ENCODE measurements around the gene DHRSX. TPM values are rescaled to one million over a fixed set of nuclear protein-coding genes. Genes with fewer than 3 reads are reported as not detected.
"Not testable (repeated sequence)": the region's sequence is repeated elsewhere in the genome, so short reads cannot be mapped to it uniquely, and the experiment has no call there.

DHRSX gene
- total RNA-seq, 2 experiments from 2014 or later, result 15.5 to 16.1 TPM

DNA sequence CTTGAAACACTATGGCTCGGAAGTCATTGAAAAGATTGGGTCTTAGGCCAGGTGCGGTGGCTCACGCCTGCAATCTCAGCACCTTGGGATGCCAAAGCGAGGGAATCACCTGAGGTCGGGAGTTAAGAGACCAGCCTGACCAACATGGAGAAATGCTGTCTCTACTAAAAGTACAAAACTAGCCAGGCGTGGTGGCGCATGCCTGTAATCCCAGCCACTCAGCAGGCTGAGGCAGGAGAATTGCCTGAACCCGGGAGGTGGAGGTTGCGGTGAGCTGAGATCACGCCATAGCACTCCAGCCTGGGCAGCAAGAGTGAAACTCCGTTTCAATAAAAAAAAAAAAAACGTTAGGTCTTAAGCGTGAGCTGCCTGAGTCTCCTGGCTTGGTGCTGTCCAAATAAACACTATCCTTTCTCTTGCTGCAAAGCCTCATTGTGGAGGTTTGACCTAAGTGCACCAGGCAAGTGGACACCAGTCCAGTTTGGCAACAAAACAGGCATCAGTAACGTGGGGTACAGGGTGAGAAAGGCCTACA lies 185.9 kb downstream of the DHRSX start:
- DNase-seq, result no peak
- POLR2A ChIA-PET, result no interaction called here
- CTCF ChIA-PET, result no interaction called here
- H3K27ac Mint-ChIP-seq, result no peak overlapping the region
- H3K9me3 Mint-ChIP-seq, result peaks cover 26% of the 10 kb centered on the region
- no peaks in the 10 kb centered on the region for H3K4me1 Mint-ChIP-seq
- peaks cover 2% of the 10 kb centered on the region for H3K36me3 Mint-ChIP-seq (ENCODE audit: low read depth)
- H3K4me3 Mint-ChIP-seq, result no peak overlapping the region
- no peaks in the 10 kb centered on the region for H3K27me3 Mint-ChIP-seq

DNA sequence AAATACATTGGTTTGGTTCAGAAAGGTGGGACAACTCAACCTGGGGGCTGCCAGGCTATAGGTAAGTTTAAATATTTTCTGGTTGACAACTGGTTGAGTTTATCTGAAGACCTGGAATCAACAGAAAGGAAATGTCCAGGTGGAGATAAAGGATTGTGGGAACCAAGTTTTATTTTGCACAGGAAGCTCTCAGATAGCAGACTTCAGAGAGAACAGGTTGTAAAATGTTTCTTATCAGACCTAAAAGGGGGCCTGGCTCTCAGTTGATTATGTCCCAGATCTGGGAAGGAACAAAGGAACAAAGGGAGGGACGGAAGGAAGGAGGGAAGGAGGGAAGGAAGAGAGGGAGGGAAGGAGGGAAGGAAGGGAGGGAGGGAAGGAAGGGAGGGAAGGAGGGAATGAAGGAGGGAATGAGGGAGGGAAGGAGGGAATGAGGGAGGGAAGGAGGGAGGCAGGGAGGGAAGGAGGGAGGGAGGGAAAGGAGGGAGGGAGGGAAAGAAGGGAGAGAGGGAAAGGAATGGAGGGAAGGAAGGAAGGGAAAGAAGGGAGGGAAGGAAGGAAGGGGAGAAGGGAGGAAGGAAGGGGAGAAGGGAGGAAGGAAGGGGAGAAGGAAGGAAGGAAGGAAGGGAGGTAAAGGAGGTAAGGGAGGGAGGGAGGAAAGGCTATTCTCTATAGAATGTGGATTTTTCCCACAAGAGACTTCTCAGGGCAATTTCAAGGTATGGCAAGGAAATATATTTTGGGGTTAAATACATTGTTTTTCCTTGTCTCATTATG lies 186.7 kb downstream of the DHRSX start:
- ChIA-PET POLR2A (no interaction called here), CTCF (no interaction called here)
- H3K4me1 Mint-ChIP-seq, result no peaks in the 10 kb centered on the region
- no peaks in the 10 kb centered on the region for H3K27me3 Mint-ChIP-seq
- DNase-seq, result no peak
- no peak overlapping the region for H3K4me3 Mint-ChIP-seq
- peaks cover 28% of the 10 kb centered on the region for H3K9me3 Mint-ChIP-seq
- no peak overlapping the region for H3K27ac Mint-ChIP-seq
- H3K36me3 Mint-ChIP-seq (ENCODE audit: low read depth), result peaks cover 2% of the 10 kb centered on the region

DNA sequence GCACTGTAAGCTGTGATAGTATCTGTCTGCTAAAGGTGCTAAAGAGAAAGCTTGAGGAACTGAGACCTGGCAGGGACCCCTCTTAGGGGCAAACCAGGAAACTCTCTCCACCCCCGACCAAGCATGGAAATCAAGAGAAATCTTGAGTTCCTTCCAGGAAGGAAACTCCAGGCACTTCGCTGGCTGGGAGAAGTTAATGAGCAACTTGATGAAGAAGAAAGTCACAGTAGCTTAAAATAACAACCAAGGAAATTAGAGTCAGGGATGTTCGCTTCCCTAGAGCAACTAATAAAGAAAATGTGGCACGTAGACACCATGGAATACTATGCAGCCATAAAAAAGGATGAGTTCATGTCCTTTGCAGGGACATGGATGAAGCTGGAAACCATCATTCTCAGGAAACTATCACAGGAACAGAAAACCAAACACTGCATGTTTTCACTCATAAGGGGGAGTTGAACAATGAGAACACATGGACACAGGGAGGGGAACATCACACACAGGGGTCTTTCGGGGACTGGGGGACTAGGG lies 188.7 kb downstream of the DHRSX start:
- DNase-seq; H3K4me3 Mint-ChIP-seq; H3K27me3 Mint-ChIP-seq; CTCF ChIA-PET; POLR2A ChIA-PET; H3K36me3 Mint-ChIP-seq (ENCODE audit: low read depth); H3K4me1 Mint-ChIP-seq; H3K27ac Mint-ChIP-seq: not testable (repeated sequence)
- H3K9me3 Mint-ChIP-seq, result peaks cover 22% of the 10 kb centered on the region

DNA sequence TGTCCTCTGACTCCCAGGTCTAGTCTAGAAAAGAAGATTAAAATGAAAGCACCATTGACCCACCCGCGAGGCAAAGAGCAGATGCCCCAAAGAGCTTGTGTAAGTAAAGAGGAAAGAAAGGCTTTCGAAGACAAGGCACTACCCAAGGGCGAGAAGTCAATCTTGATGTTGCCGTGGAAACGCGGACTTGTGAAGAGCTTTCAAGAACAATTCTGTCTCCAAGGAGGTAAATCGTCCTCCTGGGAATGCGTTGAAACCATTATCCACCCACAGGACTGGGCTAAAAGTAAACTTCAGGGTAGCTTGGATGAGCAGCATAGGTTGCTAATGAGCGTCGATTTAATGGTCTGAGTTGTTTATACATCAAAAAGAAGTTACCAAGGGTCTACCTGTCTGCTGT lies 189.3 kb downstream of the DHRSX start:
- no peak overlapping the region for H3K27ac Mint-ChIP-seq
- peaks cover 20% of the 10 kb centered on the region for H3K9me3 Mint-ChIP-seq
- POLR2A ChIA-PET, result no interaction called here
- H3K4me3 Mint-ChIP-seq, result no peak overlapping the region
- H3K27me3 Mint-ChIP-seq, result no peaks in the 10 kb centered on the region
- DNase-seq, result no peak
- H3K36me3 Mint-ChIP-seq (ENCODE audit: low read depth), result peaks cover 4% of the 10 kb centered on the region
- CTCF ChIA-PET, result no interaction called here
- no peaks in the 10 kb centered on the region for H3K4me1 Mint-ChIP-seq

DNA sequence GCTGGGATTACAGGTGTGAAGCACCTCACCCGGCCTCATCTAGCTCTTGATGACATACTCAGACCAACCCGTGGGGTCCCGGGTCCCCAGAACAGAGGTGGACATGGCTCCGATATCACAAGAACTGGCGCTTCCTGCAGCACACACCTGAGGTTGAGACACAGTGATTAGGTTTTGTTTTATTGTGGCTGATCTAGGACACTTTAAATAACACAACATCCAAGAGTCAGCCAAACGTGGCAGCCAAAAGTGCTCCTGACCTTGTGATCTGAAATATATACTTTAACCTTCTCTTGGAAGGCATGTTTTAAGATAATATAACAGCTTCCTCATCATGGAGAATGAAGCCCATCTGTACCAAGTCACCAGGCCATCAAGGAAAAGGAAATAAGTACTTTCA lies 198.9 kb downstream of the DHRSX start:
- Mint-ChIP-seq H3K27ac (no peak overlapping the region), H3K4me1 (no peaks in the 10 kb centered on the region), H3K4me3 (no peak overlapping the region), H3K9me3 (peaks cover 12% of the 10 kb centered on the region), H3K36me3 (ENCODE audit: low read depth) (peaks cover 6% of the 10 kb centered on the region), H3K27me3 (no peaks in the 10 kb centered on the region)
- ChIA-PET CTCF (no interaction called here), POLR2A (no interaction called here)
- DNase-seq, result no peak

DNA sequence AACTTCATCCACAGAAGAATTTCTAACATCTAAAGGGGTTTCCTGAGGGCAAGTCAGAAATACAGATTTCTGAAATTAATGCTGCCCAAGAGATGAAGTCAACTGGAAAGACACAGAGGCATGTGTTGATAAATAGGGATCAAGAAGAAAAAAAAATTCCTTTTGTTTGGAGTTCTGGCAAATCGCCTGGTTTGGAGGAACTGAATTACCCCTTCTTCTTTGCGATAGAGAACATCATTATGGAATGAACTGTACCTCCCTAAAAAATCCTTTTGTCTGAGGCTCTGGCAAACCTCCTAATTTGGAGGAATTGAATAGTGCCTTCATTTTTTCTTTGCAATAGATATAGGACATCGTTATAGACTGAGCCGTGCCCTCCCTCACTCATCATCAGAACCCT lies 200.9 kb downstream of the DHRSX start:
- no peak overlapping the region for H3K4me3 Mint-ChIP-seq
- peaks cover 2% of the 10 kb centered on the region for H3K36me3 Mint-ChIP-seq (ENCODE audit: low read depth)
- no peaks in the 10 kb centered on the region for H3K4me1 Mint-ChIP-seq
- H3K27ac Mint-ChIP-seq, result no peak overlapping the region
- ChIA-PET POLR2A (no interaction called here), CTCF (no interaction called here)
- no peak for DNase-seq
- H3K9me3 Mint-ChIP-seq, result peaks cover 18% of the 10 kb centered on the region
- no peaks in the 10 kb centered on the region for H3K27me3 Mint-ChIP-seq

DNA sequence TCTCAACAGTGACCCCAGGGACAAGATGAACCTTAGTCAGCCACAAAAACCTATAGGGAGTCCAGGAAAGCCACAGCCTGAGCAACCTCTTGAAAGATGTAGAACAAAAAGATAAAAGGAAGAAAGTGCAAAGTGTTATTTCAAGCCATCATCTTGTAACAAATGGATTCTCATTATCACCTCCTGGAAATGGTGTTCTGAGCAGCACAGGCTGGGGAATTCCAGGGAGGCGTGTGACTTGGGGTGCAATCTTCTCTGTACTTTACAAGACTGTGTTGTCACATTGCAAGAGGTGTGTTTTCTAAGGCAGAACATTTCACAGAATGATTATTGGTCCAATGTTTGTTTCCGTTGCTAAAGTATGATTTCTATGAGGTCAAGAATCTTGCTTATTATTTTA lies 214.0 kb downstream of the DHRSX start:
- CTCF ChIA-PET, result no interaction called here
- peaks cover 9% of the 10 kb centered on the region for H3K9me3 Mint-ChIP-seq
- no peaks in the 10 kb centered on the region for H3K4me1 Mint-ChIP-seq
- no peak overlapping the region for H3K4me3 Mint-ChIP-seq
- no peak for DNase-seq
- H3K27ac Mint-ChIP-seq, result no peak overlapping the region
- H3K27me3 Mint-ChIP-seq, result no peaks in the 10 kb centered on the region
- POLR2A ChIA-PET, result no interaction called here
- H3K36me3 Mint-ChIP-seq (ENCODE audit: low read depth), result peaks cover 30% of the 10 kb centered on the region

DNA sequence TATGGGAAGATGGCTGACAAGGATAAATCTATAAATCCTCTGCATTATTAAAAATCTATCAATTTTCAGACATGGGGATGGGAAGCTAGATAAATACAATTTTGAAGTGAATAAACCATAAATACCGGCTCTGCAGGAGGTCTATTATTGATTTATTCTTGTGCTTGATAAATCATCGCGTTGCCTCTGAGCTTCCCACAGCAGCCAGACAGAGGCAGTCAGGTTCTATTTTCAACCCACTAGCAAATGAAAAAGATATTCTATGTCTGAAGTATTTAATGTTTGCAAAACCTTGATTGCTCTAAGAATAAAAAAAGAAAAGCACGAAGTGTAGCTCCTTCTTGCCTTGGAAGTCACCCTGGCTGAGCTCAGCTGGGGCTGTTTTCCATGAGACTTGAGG lies 216.2 kb downstream of the DHRSX start:
- peaks cover 9% of the 10 kb centered on the region for H3K9me3 Mint-ChIP-seq
- H3K27me3 Mint-ChIP-seq, result no peaks in the 10 kb centered on the region
- no peak for DNase-seq
- no peaks in the 10 kb centered on the region for H3K4me1 Mint-ChIP-seq
- ChIA-PET CTCF (no interaction called here), POLR2A (no interaction called here)
- H3K36me3 Mint-ChIP-seq (ENCODE audit: low read depth), result peaks cover 23% of the 10 kb centered on the region
- H3K27ac Mint-ChIP-seq, result no peak overlapping the region
- no peak overlapping the region for H3K4me3 Mint-ChIP-seq

DNA sequence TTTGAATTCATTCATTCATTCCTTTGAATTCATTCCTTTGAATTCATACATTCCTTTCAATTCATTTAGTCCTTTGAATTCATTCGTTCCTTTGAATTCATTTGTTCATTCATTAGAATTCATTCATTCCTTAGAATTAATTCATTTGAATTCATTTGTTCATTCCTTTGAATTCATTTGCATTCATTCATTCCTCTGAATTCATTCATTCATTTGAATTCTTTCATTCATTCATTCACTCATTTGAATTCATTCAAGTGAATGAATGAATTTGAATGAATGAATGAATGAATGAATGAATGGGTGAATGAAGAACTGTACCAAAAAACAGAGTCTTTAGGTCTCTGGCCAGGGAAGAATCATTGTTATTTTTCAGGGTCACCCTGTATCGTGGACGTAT lies 216.6 kb downstream of the DHRSX start:
- ChIA-PET POLR2A (no interaction called here), CTCF (no interaction called here)
- Mint-ChIP-seq H3K9me3 (peaks cover 9% of the 10 kb centered on the region), H3K36me3 (ENCODE audit: low read depth) (peaks cover 19% of the 10 kb centered on the region), H3K27ac (no peak overlapping the region), H3K4me1 (no peaks in the 10 kb centered on the region), H3K27me3 (no peaks in the 10 kb centered on the region), H3K4me3 (no peak overlapping the region)
- no peak for DNase-seq

DNA sequence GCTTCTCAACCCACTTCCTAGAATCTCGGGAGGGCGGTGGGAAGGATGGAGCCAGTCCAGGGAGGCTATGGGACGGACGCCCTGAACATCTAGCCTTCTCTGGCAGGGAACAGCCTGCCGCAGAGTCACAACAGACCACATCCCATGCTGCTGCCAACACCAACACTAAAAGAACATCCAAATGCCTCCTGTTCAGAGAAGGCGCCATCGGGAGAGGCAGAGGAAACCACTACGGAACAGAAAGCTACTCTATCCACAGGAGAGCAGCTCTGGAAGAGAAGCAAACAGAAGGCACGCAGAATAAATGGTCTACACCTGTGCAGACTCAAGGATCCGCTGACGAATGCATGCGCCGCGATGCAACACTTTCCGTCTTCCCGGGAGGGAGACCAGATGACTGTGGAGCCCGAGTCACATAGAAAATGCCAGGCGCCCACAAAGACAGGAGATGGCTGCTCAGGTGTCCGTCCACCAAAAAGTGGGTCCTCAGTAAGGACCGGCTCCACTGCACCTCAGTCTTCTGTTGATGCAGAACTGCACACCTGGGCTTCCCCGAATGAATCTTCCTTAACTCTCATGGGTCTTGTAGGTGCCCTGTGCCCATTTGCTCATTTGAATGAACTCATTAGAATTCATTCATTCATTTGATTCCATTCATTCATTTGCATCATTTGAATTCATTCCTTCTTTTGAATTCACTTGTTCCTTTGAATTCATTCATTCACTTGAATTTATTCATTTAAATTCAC lies 217.5 kb downstream of the DHRSX start:
- peaks cover 9% of the 10 kb centered on the region for H3K9me3 Mint-ChIP-seq
- DNase-seq, result no peak
- H3K27ac Mint-ChIP-seq, result no peak overlapping the region
- H3K4me1 Mint-ChIP-seq, result no peaks in the 10 kb centered on the region
- H3K27me3 Mint-ChIP-seq, result no peaks in the 10 kb centered on the region
- ChIA-PET CTCF (no interaction called here), POLR2A (no interaction called here)
- H3K4me3 Mint-ChIP-seq, result no peak overlapping the region
- peaks cover 17% of the 10 kb centered on the region for H3K36me3 Mint-ChIP-seq (ENCODE audit: low read depth)

DNA sequence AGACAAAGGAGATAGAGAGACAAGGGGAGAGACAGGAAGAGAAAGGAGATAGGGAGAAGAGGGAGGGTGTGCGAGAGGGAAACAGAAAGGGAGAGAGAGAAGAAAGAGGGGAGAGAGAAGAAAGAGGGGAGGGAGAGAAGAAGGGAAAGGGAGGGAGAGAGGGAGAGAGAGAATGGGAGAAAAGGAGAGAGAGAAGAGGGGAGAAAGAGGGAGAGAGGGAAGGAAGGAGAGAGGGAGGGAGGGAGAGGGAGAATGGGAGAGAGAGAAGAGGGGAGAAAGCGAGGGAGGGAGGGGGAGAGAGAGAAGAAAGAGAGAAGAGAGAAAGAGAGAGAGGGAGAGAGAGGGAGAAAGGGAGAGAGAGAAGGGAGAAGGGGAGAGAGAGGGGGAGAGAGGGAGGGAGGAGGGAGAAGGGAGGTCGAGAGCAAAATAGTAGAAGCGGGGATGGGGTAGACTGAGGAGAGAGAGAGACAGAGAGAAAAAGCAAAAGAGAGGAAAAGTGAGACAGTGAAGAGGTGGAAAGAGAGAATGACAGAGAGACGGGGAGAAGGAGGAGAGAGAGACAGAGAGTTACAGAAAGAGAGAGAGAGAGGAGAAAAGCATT lies 218.2 kb downstream of the DHRSX start:
- DNase-seq, result no peak
- H3K27me3 Mint-ChIP-seq, result no peaks in the 10 kb centered on the region
- no peaks in the 10 kb centered on the region for H3K4me1 Mint-ChIP-seq
- ChIA-PET POLR2A (no interaction called here), CTCF (no interaction called here)
- no peak overlapping the region for H3K4me3 Mint-ChIP-seq
- H3K9me3 Mint-ChIP-seq, result peaks cover 7% of the 10 kb centered on the region
- no peak overlapping the region for H3K27ac Mint-ChIP-seq
- peaks cover 13% of the 10 kb centered on the region for H3K36me3 Mint-ChIP-seq (ENCODE audit: low read depth)

DNA sequence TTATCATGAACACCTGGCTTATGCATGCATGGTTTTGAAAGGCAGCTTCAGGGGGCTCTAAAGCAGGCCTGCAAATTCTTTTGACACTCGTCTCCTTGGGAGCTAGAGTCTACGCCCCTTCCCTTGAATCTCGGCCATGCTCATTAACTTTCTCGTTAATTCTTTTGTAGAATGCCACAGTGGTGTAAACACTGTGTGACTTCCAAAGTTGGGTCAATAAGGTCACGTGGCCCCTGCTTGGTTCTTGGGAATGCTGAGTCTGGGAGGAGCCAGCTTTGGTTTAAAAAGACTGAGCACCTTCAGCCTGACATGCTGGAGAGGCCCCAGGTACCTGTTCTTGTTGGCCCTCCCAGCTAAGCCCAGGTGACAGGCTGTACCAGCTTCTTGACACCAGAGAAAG lies 228.4 kb downstream of the DHRSX start:
- Mint-ChIP-seq H3K36me3 (ENCODE audit: low read depth) (peaks cover 8% of the 10 kb centered on the region), H3K4me3 (no peak overlapping the region), H3K27me3 (no peaks in the 10 kb centered on the region), H3K27ac (no peak overlapping the region), H3K9me3 (peaks cover 12% of the 10 kb centered on the region), H3K4me1 (no peaks in the 10 kb centered on the region)
- ChIA-PET CTCF (no interaction called here), POLR2A (no interaction called here)
- no peak for DNase-seq

DNA sequence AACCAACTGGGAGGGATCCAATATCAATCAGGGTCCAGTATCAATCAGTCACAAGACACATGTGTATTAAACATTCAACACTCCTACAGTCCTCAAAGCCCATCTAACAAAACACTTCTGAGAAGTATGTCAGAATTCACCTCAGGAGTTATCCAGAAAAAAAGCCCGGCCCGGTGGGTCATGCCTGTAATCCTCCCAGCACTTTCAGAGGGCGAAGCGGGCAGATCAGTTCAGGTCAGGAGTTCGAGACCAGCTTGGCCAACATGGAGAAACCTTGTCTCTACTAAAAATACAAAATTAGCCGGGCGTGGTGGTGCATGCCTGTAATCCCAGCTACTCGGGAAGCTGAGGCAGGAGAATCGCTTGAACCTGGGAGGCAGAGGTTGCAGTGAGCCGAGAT lies 229.2 kb downstream of the DHRSX start:
- H3K4me3 Mint-ChIP-seq, H3K4me1 Mint-ChIP-seq: not testable (repeated sequence)

More for the DNA sequence above, 229.2 kb downstream of the DHRSX start:
- H3K9me3 Mint-ChIP-seq, result peaks cover 12% of the 10 kb centered on the region
- DNase-seq, H3K27ac Mint-ChIP-seq, POLR2A ChIA-PET, H3K27me3 Mint-ChIP-seq, CTCF ChIA-PET: not testable (repeated sequence)
- H3K36me3 Mint-ChIP-seq (ENCODE audit: low read depth), result peaks cover 12% of the 10 kb centered on the region
